Measurements from ENCODE around the gene FCAR. TPM values are rescaled to one million over a fixed set of nuclear protein-coding genes. Genes with fewer than 3 reads are reported as not detected.
"Not testable (repeated sequence)": the region's sequence is repeated elsewhere in the genome, so short reads cannot be mapped to it uniquely, and the experiment has no call there.

The FCAR gene
- total and polyA plus RNA-seq, 2 experiments from 2014 or later: not detected

DNA sequence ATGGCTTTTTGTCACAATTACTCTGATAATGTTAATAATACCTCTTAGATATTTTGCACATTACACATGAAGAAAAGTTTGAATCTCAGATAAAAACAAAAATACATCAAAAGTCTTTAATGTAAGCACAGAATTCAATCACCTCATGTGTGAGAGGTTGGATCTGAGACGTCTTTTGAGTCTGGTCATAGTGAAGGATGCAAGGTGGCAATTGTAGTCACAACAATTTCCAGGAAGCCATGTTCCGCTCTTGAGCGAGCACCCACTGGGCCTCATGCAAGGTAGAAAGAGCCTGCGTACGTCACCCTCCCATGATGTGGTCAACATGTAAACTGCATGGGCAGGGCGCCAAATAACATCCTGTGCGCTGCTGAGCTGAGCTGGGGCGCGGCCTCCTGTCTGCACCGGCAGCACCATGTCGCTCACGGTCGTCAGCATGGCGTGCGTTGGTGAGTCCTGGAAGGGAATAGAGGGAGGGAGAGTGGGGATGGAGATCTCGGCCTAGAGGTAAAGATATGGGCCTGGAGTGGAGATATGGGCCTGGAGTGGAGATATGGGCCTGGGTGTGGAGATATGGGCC is 23.9 kb upstream of the FCAR start, which contains the start of gene KIR3DL2:
TSS of gene KIR3DL2 (plus strand) at position 383 of the 580 bp plus-strand sequence. CDS start at position 416, 33 bp downstream.
- not testable (repeated sequence) for H3K27ac Mint-ChIP-seq; H3K4me1 ChIP-seq (ENCODE audit: insufficient read depth); H3K9me2 ChIP-seq (ENCODE audit: insufficient read depth); H3K79me2 ChIP-seq (replicated peaks; ENCODE audit: insufficient read depth); H3K4me3 ChIP-seq; H3K4me1 Mint-ChIP-seq; H2AFZ ChIP-seq; H3K27ac ChIP-seq (ENCODE audit: low read depth); ATAC-seq; H3K36me3 ChIP-seq (ENCODE audit: insufficient read depth); H3F3A ChIP-seq (replicated peaks; ENCODE audit: low read depth); H4K20me1 ChIP-seq (replicated peaks; ENCODE audit: insufficient read depth); H3K27me3 Mint-ChIP-seq (ENCODE audit: insufficient read depth, low read depth, poor library complexity); H3K4me3 Mint-ChIP-seq; DNase-seq (ENCODE audit: low spot score); H3K4me2 ChIP-seq; H3K27me3 ChIP-seq (ENCODE audit: insufficient read depth)
- peaks cover 95% of the 10 kb centered on the region for H3K9me3 Mint-ChIP-seq
- peaks cover 48% of the 10 kb centered on the region for H3K36me3 Mint-ChIP-seq (ENCODE audit: low read depth)

- Histone ChIP-seq H4K20me1 (replicated peaks; ENCODE audit: insufficient read depth) (no peaks in the 10 kb centered on the region), H3K9me2 (ENCODE audit: insufficient read depth) (no peaks in the 10 kb centered on the region), H3K36me3 (ENCODE audit: insufficient read depth) (no peaks in the 10 kb centered on the region), H2AFZ (no peak overlapping the region), H3K79me2 (replicated peaks; ENCODE audit: insufficient read depth) (no peaks in the 10 kb centered on the region), H3K27me3 (ENCODE audit: insufficient read depth) (no peaks in the 10 kb centered on the region), H3F3A (replicated peaks; ENCODE audit: low read depth) (no peaks in the 10 kb centered on the region), H3K4me2 (no peak overlapping the region), H3K4me1 (ENCODE audit: insufficient read depth) (no peaks in the 10 kb centered on the region), H3K27ac (ENCODE audit: low read depth) (no peak overlapping the region), H3K4me3 (no peak overlapping the region)
- Mint-ChIP-seq H3K9me3 (peaks cover 97% of the 10 kb centered on the region), H3K4me1 (no peaks in the 10 kb centered on the region), H3K36me3 (ENCODE audit: low read depth) (peaks cover 52% of the 10 kb centered on the region), H3K27ac (no peak overlapping the region), H3K27me3 (ENCODE audit: insufficient read depth, low read depth, poor library complexity) (peaks cover 9% of the 10 kb centered on the region), H3K4me3 (no peak overlapping the region)
- DNase-seq (ENCODE audit: low spot score) (no peak), ATAC-seq (no peak)
- no peak for TF ChIP-seq EZH2phosphoT487 (IDR thresholded peaks at IDR 0.05; ENCODE audit: unreplicated experiment)
- no peak for TF ChIP-seq CTCF (conservative IDR thresholded peaks at IDR 0.05; ENCODE audit: low read depth in 2 of 2)
- TF ChIP-seq NANOG (IDR thresholded peaks at IDR 0.05; ENCODE audit: borderline replicate concordance): no peak
- no peak for TF ChIP-seq REST (IDR thresholded peaks at IDR 0.05; ENCODE audit: unreplicated experiment)
- no peak for TF ChIP-seq ZNF331 (CRISPR knock-in tag; IDR thresholded peaks at IDR 0.05; ENCODE audit: low read depth)
- TF ChIP-seq JUNB (IDR thresholded peaks at IDR 0.05; ENCODE audit: unreplicated experiment): no peak
- no peak for TF ChIP-seq CREB1 (CRISPR knock-in tag; IDR thresholded peaks at IDR 0.05; ENCODE audit: low read depth)
- TF ChIP-seq EZH2 (IDR thresholded peaks at IDR 0.05; ENCODE audit: low read depth, unreplicated experiment): no peak
- no peak for TF ChIP-seq STAT1 (IDR thresholded peaks at IDR 0.05; ENCODE audit: unreplicated experiment)
- TF ChIP-seq, protein P1, sequence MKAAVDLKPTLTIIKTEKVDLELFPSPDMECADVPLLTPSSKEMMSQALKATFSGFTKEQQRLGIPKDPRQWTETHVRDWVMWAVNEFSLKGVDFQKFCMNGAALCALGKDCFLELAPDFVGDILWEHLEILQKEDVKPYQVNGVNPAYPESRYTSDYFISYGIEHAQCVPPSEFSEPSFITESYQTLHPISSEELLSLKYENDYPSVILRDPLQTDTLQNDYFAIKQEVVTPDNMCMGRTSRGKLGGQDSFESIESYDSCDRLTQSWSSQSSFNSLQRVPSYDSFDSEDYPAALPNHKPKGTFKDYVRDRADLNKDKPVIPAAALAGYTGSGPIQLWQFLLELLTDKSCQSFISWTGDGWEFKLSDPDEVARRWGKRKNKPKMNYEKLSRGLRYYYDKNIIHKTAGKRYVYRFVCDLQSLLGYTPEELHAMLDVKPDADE (IDR thresholded peaks at IDR 0.05): no peak
- TF ChIP-seq POLR2AphosphoS5 (IDR thresholded peaks at IDR 0.05; ENCODE audit: low read depth): no peak
Measured at GRCh38 chr19:54850930-54851329, 23.1 kb upstream of the FCAR start.
